ENCODE measurements around the gene KLK1. TPM values are rescaled to one million over a fixed set of nuclear protein-coding genes. Genes with fewer than 3 reads are reported as not detected.
"Not testable (repeated sequence)": the region's sequence is repeated elsewhere in the genome, so short reads cannot be mapped to it uniquely, and the experiment has no call there.

Gene KLK1
- polyA plus RNA-seq, 3 donors from 2014 or later = not detected

DNA sequence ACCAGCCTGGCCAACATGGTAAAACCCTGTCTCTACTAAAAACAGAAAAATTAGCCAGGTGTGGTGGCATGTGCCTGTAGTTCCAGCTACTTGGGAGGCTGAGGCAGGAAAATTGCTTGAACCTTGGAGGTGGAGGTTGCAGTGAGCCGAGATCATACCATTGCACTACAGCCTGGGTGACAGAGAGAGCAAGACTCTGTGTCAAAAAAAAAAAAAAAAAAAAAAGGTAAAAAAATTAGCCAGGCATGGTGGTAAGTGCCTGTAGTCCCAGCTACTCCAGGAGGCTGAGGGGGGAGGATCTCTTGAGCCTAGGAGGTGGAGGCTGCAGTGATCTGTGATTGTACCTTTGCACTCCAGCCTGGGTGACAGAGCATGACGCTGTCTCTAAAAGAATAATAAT, 53.4 kb downstream of the KLK1 start, which contains the start of gene GPR32:
Gene GPR32, plus strand, starts transcription at position 301 of the 400 bp plus-strand sequence. CDS start 137 bp downstream, outside the sequence.
- DNase-seq, H3K4me1 Mint-ChIP-seq, H3K9me3 Mint-ChIP-seq, H3K36me3 Mint-ChIP-seq, H3K4me3 Mint-ChIP-seq, H3K27ac Mint-ChIP-seq: not testable (repeated sequence)
- peaks cover 3 to 11% (median 6%) of the 10 kb centered on the region in 3 donors for H3K27me3 Mint-ChIP-seq (ENCODE audit: low read depth in 3 of 3)

Other genes starting within 250 kb of the KLK1 start
- under 1 TPM in 1 of 3 donors, not detected in 2; 0.22 TPM for gene SYT3, start 183.9 kb downstream of the KLK1 start, polyA plus RNA-seq
- 1 to 10 TPM in 1 of 3 donors, not detected in 2; 1.8 TPM for gene C19orf81, start 174.3 kb downstream of the KLK1 start, polyA plus RNA-seq
- gene SHANK1, start 104.0 kb downstream of the KLK1 start, polyA plus RNA-seq = not detected
- 1 to 10 TPM; 1.4 to 4.6 (median 4.2) TPM for gene CLEC11A, start 100.4 kb downstream of the KLK1 start, polyA plus RNA-seq
- not detected for gene GPR32, start 53.3 kb downstream of the KLK1 start, polyA plus RNA-seq
- not detected for gene ACP4, start 33.4 kb downstream of the KLK1 start, polyA plus RNA-seq
- not detected for gene KLK15, start 9.8 kb upstream of the KLK1 start, polyA plus RNA-seq
- gene KLK3, start 31.1 kb upstream of the KLK1 start, polyA plus RNA-seq = not detected
- gene KLK2, start 49.7 kb upstream of the KLK1 start, polyA plus RNA-seq = not detected
- not detected for gene KLK4, start 87.6 kb upstream of the KLK1 start, polyA plus RNA-seq
- gene KLK5, start 129.3 kb upstream of the KLK1 start, polyA plus RNA-seq = not detected
- not detected for gene KLK6, start 145.8 kb upstream of the KLK1 start, polyA plus RNA-seq
- gene KLK7, start 160.1 kb upstream of the KLK1 start, polyA plus RNA-seq = not detected
- gene KLK8, start 177.8 kb upstream of the KLK1 start, polyA plus RNA-seq = not detected
- gene KLK10, start 195.9 kb upstream of the KLK1 start, polyA plus RNA-seq = not detected
- gene KLK11, start 202.8 kb upstream of the KLK1 start, polyA plus RNA-seq = not detected
- not detected for gene KLK12, start 211.2 kb upstream of the KLK1 start, polyA plus RNA-seq
- gene KLK13, start 241.3 kb upstream of the KLK1 start, polyA plus RNA-seq = not detected